Daoy (cell line): ENCODE measurements around the gene EEF1AKMT1. TPM values are rescaled to one million over a fixed set of nuclear protein-coding genes. Genes with fewer than 3 reads are reported as not detected.
"Not testable (repeated sequence)": the region's sequence is repeated elsewhere in the genome, so short reads cannot be mapped to it uniquely, and the experiment has no call there.

Experiments
- DNase-seq: peaks from one replicate; pipeline ENCODE4 v3.0.0-alpha.2; 2015; ENCODE audit warnings: low read depth
- total RNA-seq: library from RNA; depleted of rRNA; stranded (reverse); fragments of >200 nt; shearing (Covaris generic); gene quantifications from 2 replicates; pipeline ENCODE4 v1.2.3, GENCODE V29; 2014

Gene EEF1AKMT1
- total RNA-seq, 1 experiment from 2014 or later: 9.8 TPM

DNA sequence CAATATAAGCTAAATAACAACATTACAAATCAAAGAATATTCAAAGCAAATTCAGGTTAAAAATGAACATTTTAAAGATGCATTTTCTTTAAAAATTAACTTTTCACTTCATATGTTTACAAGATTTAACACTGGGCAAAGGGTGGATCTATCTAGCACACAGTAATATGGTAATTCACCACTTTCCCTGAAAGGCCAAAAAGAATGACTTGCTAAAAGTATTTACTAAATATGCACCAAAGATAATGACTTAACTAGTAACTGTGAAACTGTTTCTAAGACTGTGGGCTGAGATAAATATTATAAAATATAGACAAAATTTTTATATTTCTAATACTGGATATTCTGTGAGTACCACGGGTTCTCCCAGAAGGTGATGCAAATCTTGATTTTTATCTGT, 4.5 kb upstream of the EEF1AKMT1 start:
- DNase-seq: no peak

DNA sequence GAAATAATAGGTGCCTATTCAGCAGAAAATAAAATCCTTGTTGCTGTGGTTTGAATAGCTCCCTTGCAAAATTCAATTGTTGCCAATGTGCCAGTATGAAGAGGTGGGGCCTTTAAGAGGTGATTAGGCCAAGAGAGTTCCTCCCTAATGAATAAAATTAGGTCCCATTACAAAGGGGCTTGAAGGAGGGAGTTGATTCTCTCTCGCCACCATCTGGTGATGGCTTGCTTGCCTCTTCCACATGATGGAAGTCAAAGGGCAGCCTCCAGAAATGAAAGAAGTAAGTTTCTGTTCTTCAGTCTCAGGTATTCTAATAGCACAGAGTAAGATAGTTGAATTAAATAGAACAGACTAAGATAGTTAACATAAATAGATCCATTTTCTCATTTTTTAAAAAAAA, 3.0 kb upstream of the EEF1AKMT1 start:
- no peak for DNase-seq

DNA sequence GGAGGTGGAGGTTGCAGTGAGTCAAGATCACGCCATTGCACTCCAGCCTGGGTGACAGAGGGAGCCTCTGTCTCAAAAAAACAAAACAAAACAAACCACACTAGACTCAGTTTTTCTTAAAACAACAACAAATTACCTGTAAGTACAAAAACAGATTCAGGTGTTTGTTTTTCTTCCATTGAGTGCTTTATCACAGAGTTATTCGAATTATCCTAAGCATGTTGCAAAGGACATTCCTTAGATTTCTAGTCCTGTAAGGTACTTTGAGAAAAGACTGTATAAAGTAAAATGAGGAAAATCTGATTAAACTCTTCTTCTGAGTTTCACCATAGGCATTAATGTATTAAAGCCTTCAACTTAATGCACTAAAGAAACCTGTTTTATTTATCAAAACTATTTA, 2.2 kb upstream of the EEF1AKMT1 start:
- no peak for DNase-seq

DNA sequence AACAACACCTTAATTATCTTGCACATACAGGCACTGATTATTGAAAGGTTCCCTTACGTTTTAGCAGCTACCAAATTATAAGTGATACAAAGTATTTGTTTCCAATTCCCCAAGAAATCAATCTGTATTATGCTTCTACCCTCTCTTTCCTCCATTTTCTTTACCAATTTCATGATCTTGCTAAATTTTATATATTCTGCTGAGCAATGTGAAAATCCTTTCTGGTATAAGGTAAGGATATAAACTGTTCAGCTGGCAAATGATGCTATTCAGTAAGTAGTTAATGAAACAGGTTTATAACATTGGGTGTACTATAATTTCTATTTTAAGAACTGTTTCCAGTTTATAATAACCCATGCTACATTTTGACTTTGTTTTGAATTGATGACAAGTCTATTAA, 985 bp upstream of the EEF1AKMT1 start:
- DNase-seq: no peak

DNA sequence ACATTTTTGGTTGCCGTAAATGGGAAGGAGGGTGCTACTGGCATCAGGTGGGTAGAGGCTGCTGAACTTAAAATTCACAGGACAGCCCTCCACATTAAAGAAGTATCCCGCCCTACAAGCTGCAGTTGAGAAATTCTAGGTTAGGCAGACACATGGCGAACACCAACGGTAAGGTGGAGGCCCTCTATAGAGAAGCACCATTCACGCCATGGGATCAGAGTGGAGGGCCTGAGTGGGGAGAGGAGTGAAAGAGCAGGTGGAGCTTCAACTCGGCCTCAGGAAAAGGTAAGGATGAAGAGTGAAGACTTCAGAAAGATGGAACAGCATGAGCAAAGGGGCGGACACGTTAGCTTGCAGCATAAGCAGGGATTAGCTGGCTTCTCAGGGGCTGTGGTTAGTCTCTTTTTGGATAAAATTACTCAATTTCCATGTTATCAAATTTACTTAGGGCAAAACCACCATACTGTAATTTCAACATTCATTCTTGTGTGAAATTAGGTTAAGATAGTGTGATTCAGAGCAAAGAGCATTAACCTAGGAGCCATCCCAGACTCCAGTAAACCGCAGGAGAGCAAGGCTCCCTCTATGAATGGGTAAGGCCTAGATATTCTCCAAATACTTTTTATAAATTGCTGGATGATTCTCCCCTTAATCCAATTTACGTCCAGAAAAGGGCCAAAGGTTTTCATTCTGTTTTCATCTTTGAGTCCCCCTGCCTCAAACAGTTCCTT, 1.2 kb downstream of the EEF1AKMT1 start:
- DNase-seq: no peak

DNA sequence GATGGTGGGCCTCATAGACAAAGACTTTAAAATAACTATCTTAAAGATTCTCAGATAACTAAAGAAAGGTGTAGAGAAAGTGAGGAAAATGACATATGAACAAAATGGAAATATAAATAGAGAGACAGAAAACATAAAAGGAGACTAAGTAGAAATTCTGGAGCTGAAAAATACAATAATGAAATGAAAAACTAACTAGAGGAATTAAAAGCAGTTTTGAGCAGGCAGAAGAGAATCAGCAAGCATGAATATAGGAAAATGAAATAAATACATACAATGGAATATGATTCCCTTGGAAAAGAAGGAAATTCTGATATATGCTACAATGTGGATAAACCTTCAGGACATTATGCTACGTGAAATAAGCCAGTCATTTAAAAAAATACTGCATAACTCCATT, 3.9 kb downstream of the EEF1AKMT1 start:
- DNase-seq: no peak

DNA sequence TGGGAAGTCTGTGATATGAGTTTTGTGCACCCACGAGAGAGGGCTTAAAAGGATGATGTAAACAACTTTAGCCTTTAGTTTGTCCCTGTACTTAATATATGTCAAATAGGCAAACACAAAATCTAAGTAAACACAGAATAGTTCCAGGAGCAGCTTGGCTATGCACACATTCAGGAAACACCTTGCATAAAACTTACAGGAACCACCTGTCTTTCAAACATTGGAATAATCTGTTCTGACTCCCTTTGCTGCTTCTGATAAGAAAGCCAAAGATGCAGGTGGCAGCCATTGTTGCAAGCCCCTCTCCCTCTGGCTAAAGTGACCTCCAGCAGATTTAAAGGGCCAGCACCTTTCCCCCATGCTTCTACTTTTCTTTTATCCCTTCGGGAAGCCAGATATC, 4.7 kb downstream of the EEF1AKMT1 start:
- DNase-seq: no peak

DNA sequence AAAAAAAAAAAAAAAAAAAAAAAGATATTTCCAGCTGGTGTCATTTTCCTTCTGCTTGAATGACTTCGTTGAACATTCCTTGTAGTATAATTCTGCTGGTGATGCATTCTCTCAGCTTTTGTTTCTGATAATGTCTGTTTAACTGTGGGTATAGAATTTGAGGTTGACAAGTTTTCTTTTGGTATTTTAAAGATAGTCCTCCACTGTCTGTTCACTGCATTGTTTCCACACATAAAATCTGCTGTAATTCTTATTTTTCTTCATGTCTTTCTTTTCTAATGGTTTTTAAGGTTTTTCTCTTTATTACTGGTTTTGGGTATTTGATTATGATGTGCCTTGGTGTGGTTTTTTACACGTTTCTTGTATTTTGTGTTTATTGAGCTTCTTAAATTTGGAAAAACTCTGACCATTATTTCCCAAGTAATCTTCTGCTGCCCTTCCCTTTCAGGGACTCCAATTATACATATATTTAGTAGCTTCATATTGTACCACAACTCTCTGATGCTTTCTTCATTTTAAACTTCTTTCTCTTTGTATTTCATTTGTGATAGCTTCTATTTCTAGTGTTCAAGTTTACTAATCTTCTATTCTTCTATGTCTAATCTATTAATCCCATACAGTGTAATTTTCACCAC, 6.3 kb downstream of the EEF1AKMT1 start:
- DNase-seq: no peak

DNA sequence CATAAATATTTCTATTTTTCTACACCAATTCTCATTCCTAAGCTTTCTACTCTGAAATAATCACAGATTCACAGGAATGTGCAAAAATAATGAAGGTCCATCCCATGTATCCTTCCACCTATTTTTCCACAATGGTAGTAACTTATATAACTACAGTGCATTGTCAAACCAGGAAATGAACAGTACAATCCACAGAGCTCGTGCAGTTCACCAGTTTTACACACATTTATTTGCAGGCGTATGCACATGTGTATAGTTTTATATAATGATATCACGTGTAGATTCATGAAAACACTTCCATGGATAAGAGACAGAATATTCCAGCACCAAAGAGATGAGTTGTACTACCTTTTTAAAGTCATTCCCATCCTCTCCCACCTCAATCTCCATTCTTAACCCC, 12.9 kb downstream of the EEF1AKMT1 start:
- DNase-seq: no peak

DNA sequence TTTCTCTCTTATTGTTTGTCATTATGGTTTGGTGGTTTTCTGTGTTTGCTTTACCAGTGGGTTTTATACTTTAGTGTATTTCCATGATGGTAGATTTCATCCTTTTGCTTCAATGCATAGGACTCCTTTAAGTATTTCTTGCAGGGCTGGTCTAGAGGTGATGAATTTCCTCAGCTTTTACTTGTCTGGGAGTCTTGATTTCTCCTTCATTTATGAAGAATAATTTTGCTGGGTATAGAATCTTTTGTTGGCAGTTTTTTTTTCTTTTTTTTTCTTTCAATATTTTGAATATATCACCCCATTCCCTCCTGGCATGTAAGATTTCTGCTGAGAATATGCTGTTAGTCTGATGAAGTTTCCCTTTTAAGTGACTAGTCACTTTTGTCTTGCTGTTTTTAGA, 19.8 kb downstream of the EEF1AKMT1 start:
- no peak for DNase-seq

DNA sequence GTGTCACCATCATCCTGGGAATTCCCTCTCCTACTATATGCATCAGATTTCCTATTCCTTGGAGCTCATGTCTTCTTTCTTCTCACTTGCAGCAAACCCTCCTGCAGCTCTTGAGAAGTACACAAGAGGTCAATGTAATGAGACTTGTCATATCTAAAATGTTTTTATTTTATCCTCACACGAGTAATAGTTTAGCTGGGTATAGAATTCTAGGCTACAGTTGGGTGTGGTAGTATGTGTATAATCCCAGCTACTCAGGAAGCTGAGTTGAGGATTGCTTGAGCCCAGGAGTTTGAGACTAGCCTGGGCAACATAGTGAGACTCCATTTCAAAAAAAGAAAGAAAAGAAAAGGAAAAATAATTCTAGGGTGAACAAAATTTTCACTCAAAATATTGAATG, 24.4 kb downstream of the EEF1AKMT1 start:
- no peak for DNase-seq

DNA sequence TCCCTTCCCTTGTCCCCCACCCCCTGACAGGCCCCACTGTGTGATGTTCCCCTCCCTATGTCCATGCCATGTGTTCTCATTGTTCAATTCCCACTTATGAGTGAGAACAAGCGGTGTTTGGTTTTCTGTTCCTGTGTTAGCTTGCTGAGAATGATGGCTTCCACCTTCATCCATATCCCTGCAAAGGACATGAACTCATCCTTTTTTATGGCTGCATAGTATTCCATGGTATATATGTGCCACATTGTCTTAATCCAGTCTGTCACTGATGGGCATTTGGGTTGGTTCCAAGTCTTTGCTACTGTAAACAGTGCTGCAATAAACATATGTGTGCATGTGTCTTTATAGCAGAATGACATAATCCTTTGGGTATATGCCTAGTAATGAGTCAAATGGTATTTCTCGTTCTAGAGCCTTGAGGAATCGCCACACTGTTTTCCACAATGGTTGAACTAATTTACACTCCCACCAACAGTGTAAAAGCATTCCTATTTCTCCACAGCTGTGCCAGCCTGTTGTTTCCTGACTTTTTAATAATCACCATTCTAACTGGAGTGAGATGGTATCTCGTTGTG, 29.8 kb downstream of the EEF1AKMT1 start:
- DNase-seq: not testable (repeated sequence)

DNA sequence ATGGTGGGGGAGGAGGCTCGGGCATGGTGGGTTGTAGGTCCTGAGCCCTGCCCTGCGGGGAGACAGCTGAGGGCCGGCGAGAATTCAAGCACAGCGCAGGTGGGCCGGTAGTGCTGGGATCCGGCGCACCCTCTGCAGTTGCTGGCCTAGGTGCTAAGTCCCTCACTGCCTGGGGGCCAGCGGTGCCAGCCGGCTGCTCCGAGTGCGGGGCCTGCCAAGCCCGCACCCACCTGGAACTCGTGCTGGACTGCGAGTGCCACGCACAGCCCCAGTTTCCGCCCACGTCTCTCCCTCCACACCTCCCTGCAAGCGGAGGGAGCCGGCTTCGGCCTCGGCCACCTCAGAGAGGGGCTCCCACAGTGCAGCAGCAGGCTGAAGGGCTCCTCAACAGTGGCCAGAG, 33.7 kb downstream of the EEF1AKMT1 start:
- no peak for DNase-seq

DNA sequence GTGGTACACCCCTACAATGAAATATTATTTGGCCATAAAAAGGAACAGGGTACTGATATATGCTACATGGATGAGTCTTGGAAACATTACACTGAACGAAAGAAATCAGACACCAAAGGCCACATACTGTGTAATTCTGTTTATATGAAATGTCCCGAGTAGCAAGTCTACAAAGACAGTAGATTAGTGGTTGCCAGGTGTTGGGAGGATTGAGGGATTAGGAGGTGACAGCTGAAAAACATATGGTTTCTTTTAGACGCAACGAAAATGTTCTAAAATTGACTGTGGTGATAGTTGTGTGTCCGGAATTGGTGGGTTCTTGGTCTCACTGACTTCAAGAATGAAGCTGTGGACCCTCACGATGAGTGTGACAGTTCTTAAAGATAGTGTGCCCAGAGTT, 35.1 kb downstream of the EEF1AKMT1 start:
- DNase-seq: no peak

DNA sequence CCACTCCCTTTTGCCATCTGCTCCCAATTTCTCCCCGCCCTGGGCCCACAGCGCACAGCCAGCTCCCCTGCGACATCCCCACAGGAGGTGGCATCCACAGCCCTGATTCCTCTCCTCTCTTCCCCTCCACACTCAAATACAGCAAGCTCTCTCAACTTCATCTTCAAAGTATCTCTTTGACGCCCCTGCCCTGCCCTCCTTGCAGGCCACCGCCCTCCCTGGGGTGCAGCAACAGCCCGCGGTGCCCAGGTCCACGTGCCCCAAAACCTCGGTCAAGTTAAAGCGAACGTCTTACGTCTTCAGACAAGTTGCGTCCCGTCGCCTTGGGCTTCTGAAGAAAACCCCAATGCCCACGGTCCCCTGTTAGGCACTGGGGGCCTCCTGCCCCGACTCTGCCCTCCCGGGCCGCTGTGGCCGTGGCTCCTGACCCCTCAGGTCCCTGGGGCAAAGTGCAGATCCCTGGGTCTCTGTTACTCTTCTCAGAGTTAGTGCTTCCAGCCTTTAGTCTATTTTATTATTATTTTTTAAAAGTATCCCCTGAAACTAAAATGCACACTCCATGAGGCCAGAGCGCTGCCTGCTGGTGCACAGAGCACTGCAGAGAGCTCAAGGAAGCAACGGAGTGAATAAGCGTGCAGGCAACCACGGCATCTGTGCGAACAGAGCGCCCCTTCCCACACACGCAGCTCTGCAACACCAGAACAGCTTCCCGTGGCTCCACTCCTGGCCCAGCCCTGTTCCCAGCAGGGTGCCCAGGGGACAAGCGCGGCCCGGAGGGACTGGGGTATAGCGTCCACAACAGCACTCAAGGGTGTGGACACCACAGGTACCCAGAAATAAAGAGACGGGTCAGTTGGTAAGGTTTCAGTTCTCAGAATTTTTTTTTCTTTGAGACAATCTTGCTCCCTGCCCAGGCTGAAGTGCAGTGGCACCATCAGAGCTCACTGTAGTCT, 43.9 kb downstream of the EEF1AKMT1 start:
- no peak for DNase-seq

DNA sequence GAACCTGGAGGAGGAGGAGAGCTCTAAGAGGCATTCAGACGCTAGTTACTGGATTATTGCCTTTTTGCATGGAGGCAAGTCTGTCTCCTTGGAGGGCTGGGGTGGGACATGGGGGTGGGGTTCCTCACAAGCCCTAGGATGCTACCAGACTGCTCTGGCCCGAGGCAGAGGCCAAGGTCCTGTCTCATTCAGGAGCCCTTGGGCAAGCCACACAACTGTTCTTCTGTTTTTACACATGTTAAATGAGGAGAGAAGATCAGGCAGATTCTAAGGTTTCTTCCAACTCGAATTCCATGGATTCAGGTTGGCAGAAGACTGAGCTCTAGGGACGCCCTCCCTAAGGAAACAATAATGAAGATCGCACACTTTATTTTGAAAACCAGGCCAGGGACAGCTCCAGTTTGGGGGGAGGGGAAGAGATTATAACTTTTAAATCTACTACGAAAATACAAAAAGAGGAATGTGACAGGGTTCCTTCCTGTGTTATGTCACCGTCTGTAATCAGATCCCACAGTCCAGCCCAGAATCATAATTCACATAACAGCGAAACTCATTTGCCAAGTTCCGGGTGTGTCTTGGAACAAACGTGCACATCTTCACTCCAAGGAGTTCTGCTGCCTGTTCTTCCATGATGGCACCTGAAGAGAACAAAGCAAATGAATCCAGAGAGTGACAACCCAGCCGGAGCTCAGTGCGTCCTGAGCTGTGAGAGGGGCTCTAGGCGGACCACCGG, 45.0 kb downstream of the EEF1AKMT1 start:
- no peak for DNase-seq

DNA sequence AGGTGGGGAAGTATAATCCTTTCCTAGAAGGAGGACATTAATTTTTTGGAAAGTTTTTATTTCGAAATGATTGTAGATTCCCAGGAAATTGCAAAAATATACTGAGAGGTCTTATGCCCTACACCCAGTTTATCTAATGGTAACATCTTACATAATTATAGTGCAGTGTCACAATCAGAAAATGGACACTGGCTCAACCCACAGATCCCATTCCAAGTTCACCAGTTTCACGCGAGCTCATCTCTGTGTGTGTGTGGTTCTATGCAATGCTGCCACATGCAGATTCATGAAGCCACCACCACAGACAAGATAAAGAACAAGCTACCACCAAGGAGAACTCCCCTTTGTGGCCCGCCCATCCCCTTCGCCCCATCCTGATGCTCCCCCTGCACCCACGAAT, 45.9 kb downstream of the EEF1AKMT1 start:
- no peak for DNase-seq

DNA sequence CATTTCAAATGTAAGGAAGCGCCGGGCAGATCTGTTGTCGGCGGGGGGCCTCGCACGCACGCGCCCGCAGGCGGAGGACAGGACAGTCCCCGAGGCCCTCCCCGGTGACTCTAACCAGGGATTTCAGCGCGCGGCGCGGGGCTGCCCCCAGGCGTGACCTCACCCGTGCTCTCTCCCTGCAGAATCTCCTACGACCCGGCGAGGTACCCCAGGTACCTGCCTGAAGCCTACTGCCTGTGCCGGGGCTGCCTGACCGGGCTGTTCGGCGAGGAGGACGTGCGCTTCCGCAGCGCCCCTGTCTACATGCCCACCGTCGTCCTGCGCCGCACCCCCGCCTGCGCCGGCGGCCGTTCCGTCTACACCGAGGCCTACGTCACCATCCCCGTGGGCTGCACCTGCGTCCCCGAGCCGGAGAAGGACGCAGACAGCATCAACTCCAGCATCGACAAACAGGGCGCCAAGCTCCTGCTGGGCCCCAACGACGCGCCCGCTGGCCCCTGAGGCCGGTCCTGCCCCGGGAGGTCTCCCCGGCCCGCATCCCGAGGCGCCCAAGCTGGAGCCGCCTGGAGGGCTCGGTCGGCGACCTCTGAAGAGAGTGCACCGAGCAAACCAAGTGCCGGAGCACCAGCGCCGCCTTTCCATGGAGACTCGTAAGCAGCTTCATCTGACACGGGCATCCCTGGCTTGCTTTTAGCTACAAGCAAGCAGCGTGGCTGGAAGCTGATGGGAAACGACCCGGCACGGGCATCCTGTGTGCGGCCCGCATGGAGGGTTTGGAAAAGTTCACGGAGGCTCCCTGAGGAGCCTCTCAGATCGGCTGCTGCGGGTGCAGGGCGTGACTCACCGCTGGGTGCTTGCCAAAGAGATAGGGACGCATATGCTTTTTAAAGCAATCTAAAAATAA, 52.1 kb downstream of the EEF1AKMT1 start:
- no peak for DNase-seq

DNA sequence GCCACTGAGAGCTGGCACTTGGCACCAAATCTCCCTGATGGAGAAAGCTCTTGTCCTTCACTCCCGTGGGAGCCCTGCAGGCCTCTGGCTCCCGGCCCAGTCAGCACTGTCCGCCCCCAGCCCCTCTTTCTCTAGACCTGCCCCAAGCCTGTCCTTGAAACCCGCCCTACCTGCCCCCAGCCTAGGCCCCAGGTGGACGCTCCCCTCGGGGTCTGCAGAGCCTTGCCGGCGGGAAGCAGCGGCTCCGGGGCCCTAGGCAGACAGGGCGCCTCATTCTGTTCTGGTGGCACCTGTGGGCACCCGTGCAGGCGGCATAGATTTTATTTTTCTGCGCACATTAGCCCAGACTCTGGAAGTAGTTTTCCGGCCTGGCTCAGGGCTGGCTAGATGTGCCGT, 52.7 kb downstream of the EEF1AKMT1 start:
- no peak for DNase-seq

DNA sequence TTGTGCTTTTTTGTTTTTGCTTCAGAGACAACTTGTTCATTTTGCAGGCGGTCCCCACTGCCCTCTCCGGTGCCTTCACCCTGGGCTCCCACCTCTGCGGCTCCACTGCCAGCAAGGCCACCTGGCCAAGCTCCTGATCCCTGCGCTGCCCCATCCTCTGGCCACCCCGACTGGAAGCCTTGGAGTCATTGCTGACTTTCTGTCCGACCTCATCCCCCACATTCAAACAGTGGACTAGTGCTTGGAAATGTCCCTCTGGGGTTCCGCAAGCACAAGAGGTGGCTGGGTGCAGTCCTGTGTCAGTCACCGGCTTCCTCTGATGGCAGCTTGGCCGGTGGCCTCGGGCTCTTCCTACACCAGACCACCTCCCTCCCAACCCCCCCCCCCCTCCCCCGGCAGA, 53.3 kb downstream of the EEF1AKMT1 start:
- no peak for DNase-seq

DNA sequence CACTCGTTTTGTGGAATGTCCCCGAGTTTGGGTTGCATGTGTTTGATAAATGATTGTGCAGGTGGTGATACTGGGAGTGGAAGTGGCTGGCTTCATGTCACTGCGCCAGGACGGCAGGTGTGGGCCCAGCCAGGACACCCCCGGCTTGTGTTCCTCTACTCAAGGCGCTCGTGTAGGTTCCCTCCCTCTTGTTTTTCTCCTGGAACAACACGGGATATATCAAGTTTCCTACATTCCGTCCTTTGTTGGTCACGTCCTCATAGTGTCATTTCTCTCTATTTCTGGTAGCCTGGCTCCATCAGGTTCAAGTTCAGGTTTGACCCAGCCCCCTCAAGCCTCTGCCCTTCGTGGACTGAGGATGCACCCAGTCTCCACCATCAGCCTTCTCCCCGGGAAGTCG, 54.0 kb downstream of the EEF1AKMT1 start:
- DNase-seq: no peak
